ENCODE measurements around the gene SPACA6.

DNA sequence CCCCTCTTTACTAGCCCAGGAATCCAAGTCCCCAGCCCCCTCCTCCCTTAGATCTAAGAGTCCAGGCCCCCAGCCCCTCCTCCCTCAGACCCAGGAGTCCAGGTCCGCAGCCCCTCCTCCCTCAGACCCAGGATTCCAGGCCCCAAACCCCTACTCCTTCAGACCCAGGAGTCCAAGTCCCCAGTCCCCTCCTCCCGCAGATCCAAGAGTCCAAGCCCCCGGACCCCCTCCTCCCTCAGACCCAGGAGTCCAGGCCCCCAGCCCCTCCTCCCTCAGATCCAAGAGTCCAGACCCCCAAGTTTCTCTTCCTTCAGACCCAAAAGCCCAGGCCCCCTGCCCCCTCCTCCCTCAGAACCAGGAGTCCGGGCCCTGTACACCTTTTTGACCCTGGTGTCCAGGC is 11.5 kb downstream of the SPACA6 start:
- TF ChIP-seq, protein P1, sequence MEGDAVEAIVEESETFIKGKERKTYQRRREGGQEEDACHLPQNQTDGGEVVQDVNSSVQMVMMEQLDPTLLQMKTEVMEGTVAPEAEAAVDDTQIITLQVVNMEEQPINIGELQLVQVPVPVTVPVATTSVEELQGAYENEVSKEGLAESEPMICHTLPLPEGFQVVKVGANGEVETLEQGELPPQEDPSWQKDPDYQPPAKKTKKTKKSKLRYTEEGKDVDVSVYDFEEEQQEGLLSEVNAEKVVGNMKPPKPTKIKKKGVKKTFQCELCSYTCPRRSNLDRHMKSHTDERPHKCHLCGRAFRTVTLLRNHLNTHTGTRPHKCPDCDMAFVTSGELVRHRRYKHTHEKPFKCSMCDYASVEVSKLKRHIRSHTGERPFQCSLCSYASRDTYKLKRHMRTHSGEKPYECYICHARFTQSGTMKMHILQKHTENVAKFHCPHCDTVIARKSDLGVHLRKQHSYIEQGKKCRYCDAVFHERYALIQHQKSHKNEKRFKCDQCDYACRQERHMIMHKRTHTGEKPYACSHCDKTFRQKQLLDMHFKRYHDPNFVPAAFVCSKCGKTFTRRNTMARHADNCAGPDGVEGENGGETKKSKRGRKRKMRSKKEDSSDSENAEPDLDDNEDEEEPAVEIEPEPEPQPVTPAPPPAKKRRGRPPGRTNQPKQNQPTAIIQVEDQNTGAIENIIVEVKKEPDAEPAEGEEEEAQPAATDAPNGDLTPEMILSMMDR (IDR thresholded peaks at IDR 0.05): no peak
- TF ChIP-seq EP300 (IDR thresholded peaks at IDR 0.05): no peak

All from esophagus muscularis mucosa (tissue), 3 donors.